Testis (tissue), 3 donors: ENCODE results near the gene AUTS2. TPM values are rescaled to one million over a fixed set of nuclear protein-coding genes. Genes with fewer than 3 reads are reported as not detected.

Experiments used
- DNase-seq: peaks from one replicate; pipeline ENCODE4 v3.0.0-alpha.2; 2019
- H3K27ac ChIP-seq, 2 donors: fragments of 200-600 bp; sonication (generic); one replicate each; pipeline ENCODE4 v1.5.1; 2019
- H3K27me3 ChIP-seq: fragments of 200-600 bp; sonication (generic); one replicate; pipeline ENCODE4 v1.5.1; 2019
- H3K36me3 ChIP-seq: fragments of 200-600 bp; sonication (generic); one replicate; pipeline ENCODE4 v1.5.1; 2017; ENCODE audit warnings: low read depth; ENCODE audit errors: missing control alignments
- H3K4me1 ChIP-seq: fragments of 200-600 bp; sonication (generic); one replicate; pipeline ENCODE4 v1.5.1; 2019
- H3K4me3 ChIP-seq, 2 donors: fragments of 200-600 bp; sonication (generic); one replicate each; pipeline ENCODE4 v1.5.1; 2017 to 2019
- H3K9me3 ChIP-seq: fragments of 200-600 bp; sonication (generic); one replicate; pipeline ENCODE4 v1.5.1; 2017
- CTCF ChIP-seq, 3 experiments: fragments of 450-650 bp in 2 of 3; fragments of 200-600 bp in 1 of 3; sonication (generic) in 1 of 3; IDR thresholded peaks; one replicate each; pipeline ENCODE4 v1.5.1; 2016 to 2019; ENCODE audit warnings: antibody characterized with exemption in 3 of 3, mild to moderate bottlenecking in 2 of 3, moderate library complexity in 1 of 3
- POLR2A ChIP-seq: fragments of 450-650 bp; IDR thresholded peaks from one replicate; pipeline ENCODE4 v1.6.1; 2017; ENCODE audit warnings: antibody characterized with exemption, mild to moderate bottlenecking, moderate library complexity
- WGBS, 2 donors: methylation state at CpG; one replicate each; pipeline ENCODE4 v1.1.5; 2018; 5-methylcytosine and 5-hydroxymethylcytosine counted together
- intact Hi-C: fragments of 100-400 bp; cut with DNase I; formaldehyde crosslinking; loops from one replicate; pipeline ENCODE4 v1.15.1; 2023; ENCODE audit warnings: low total_unique reads
- polyA plus RNA-seq: library from polyadenylated mRNA; stranded (reverse); fragments of 350-450 nt; fragmentation: Illumina TruSeq; extraction: RNeasy Lipid Tissue Mini Kit (QIAGEN cat#74804); gene quantifications from one replicate; pipeline ENCODE4 v1.2.3, GENCODE V29; 2014; ENCODE audit warnings: low read depth, low replicate concordance; ENCODE audit not compliant: insufficient read depth
- total RNA-seq, 2 donors: library from RNA; depleted of rRNA; stranded (reverse); fragments of >200 nt; gene quantifications; one replicate each; pipeline ENCODE4 v1.2.3, GENCODE V29; 2016

The AUTS2 gene
- total and polyA plus RNA-seq, 3 donors from 2014 or later: 21.3 to 75.5 (median 56.1) TPM

GRCh38 chr7:70573071-70573661 lies 974.9 kb downstream of the AUTS2 start:
- WGBS, 2 donors: 93 to 95% methylated on average over 9 of the region's 9 CpGs
- H3K27me3 ChIP-seq: no peaks in the 10 kb centered on the region
- no peaks in the 10 kb centered on the region for H3K9me3 ChIP-seq
- intact Hi-C loops: no loop called here
- TF ChIP-seq CTCF (IDR thresholded peaks at IDR 0.05) (no peak), POLR2A (no peak)
- no peak overlapping the region for H3K4me3 ChIP-seq
- no peak overlapping the region for H3K27ac ChIP-seq
- H3K4me1 ChIP-seq: peaks cover 11% of the 10 kb centered on the region
- no peaks in the 10 kb centered on the region for H3K36me3 ChIP-seq
- no peak for DNase-seq

- no peak for DNase-seq
- 89 to 91% methylated on average over 3 of the region's 3 CpGs for WGBS, 2 donors
- H3K27me3 ChIP-seq: no peaks in the 10 kb centered on the region
- TF ChIP-seq POLR2A (no peak), CTCF (IDR thresholded peaks at IDR 0.05) (no peak)
- no peak overlapping the region for H3K4me3 ChIP-seq
- H3K4me1 ChIP-seq: peaks cover 11% of the 10 kb centered on the region
- intact Hi-C loops: no loop called here
- H3K27ac ChIP-seq: no peak overlapping the region
- H3K9me3 ChIP-seq: no peaks in the 10 kb centered on the region
- H3K36me3 ChIP-seq: no peaks in the 10 kb centered on the region
Observed at GRCh38 chr7:70573696-70574095, 975.4 kb downstream of the AUTS2 start.

DNA sequence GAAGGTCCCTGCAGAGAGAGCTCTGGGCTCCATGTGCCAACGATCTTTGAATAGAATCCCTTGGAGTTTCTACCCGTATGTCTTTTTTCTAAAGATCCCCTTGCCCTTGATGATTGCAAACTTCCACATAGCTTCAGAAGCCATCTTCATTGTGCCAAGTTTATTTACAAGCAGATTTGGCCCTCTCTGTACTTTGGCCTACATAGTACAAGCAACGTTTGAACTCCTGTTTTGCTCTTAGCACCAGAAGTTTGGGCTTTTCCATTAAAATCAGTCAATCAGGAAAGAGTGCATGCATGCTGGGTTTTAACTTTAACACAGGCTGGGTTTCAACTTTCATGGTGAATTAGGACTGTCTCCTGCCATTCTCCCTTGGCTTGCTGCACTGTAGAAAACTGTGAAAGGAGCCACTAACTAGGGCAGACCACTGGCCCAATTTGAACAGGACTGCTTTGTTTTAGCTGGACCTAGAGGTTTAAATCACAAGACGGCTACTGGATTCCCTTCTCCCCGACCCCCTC lies 976.1 kb downstream of the AUTS2 start:
- no peak for DNase-seq
- Histone ChIP-seq H3K4me3 (no peak overlapping the region), H3K27ac (no peak overlapping the region), H3K4me1 (peaks cover 5% of the 10 kb centered on the region), H3K27me3 (no peaks in the 10 kb centered on the region), H3K36me3 (no peaks in the 10 kb centered on the region), H3K9me3 (no peaks in the 10 kb centered on the region)
- intact Hi-C loops: no loop called here
- WGBS, 2 donors: 84 to 92% methylated on average over 5 of the region's 5 CpGs
- TF ChIP-seq POLR2A: no peak
- no peak for TF ChIP-seq CTCF (IDR thresholded peaks at IDR 0.05)

- 82 to 90% methylated on average over 11 of the region's 11 CpGs for WGBS, 2 donors
- TF ChIP-seq POLR2A: no peak
- no peak for TF ChIP-seq CTCF (IDR thresholded peaks at IDR 0.05)
- no peaks in the 10 kb centered on the region for H3K27me3 ChIP-seq
- no peaks in the 10 kb centered on the region for H3K9me3 ChIP-seq
- no peak overlapping the region for H3K27ac ChIP-seq
- H3K36me3 ChIP-seq: no peaks in the 10 kb centered on the region
- H3K4me1 ChIP-seq: no peaks in the 10 kb centered on the region
- no peak for DNase-seq
- H3K4me3 ChIP-seq: no peak overlapping the region
- intact Hi-C loops: no loop called here
Observed at GRCh38 chr7:70574970-70575799, 976.9 kb downstream of the AUTS2 start.
